Lower leg skin (tissue), 4 donors: ENCODE data around the gene PALM. TPM values are rescaled to one million over a fixed set of nuclear protein-coding genes. Genes with fewer than 3 reads are reported as not detected.

ENCODE experiments used
- DNase-seq, 2 donors: peaks; one replicate each; pipeline ENCODE4 v3.0.0-alpha.2; 2019; ENCODE audit warnings: low spot score in 2 of 2
- H3K4me3 ChIP-seq: fragments of 200-600 bp; sonication (generic); 2 replicates; pipeline ENCODE4 v1.5.1; 2017; ENCODE audit warnings: mild to moderate bottlenecking, low read depth; ENCODE audit not compliant: poor library complexity, severe bottlenecking
- POLR2A ChIP-seq, 2 donors: fragments of 450-650 bp; IDR thresholded peaks; one replicate each; pipeline ENCODE4 v1.6.1; 2016 to 2017; ENCODE audit warnings: antibody characterized with exemption in 2 of 2, mild to moderate bottlenecking in 1 of 2, moderate library complexity in 1 of 2
- WGBS, 2 donors: methylation state at CpG; one replicate each; pipeline ENCODE4 v1.1.5; 2018; 5-methylcytosine and 5-hydroxymethylcytosine counted together
- intact Hi-C: fragments of 100-400 bp; cut with DNase I; formaldehyde crosslinking; loops from one replicate; pipeline ENCODE4 v1.15.0; 2023; ENCODE audit warnings: low total_unique reads
- total RNA-seq, 4 donors: library from RNA; depleted of rRNA; stranded (reverse); fragments of >200 nt; gene quantifications; one replicate each; pipeline ENCODE4 v1.1.0, GENCODE V29; 2016
- TF ChIP-seq, protein P1 (sequence below), 3 donors: fragments of 450-650 bp; IDR thresholded peaks; one replicate each; pipeline ENCODE4 v1.5.1; 2016; ENCODE audit warnings: antibody characterized with exemption in 3 of 3, mild to moderate bottlenecking in 3 of 3, moderate library complexity in 2 of 3

PALM gene
- total RNA-seq, 4 donors from 2014 or later: 25.1 to 92.3 (median 41.9) TPM

- TF ChIP-seq, protein P1, sequence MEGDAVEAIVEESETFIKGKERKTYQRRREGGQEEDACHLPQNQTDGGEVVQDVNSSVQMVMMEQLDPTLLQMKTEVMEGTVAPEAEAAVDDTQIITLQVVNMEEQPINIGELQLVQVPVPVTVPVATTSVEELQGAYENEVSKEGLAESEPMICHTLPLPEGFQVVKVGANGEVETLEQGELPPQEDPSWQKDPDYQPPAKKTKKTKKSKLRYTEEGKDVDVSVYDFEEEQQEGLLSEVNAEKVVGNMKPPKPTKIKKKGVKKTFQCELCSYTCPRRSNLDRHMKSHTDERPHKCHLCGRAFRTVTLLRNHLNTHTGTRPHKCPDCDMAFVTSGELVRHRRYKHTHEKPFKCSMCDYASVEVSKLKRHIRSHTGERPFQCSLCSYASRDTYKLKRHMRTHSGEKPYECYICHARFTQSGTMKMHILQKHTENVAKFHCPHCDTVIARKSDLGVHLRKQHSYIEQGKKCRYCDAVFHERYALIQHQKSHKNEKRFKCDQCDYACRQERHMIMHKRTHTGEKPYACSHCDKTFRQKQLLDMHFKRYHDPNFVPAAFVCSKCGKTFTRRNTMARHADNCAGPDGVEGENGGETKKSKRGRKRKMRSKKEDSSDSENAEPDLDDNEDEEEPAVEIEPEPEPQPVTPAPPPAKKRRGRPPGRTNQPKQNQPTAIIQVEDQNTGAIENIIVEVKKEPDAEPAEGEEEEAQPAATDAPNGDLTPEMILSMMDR (IDR thresholded peaks at IDR 0.05): no peak
- TF ChIP-seq POLR2A (IDR thresholded peaks at IDR 0.05): no peak
- DNase-seq: no peak
- H3K4me3 ChIP-seq: no peak overlapping the region
- intact Hi-C loops: no loop called here
These were observed 47.5 kb downstream of the PALM start for GRCh38 chr19:756236-756635.

- intact Hi-C loops: no loop called here
- DNase-seq: no peak
- H3K4me3 ChIP-seq: no peak overlapping the region
- TF ChIP-seq, protein P1 (IDR thresholded peaks at IDR 0.05): no peak
- TF ChIP-seq POLR2A (IDR thresholded peaks at IDR 0.05): no peak
- 84 to 94% methylated on average over 24 to 32 of the region's 36 CpGs for WGBS, 2 donors
These were observed 48.3 kb downstream of the PALM start for GRCh38 chr19:756821-757688.

- no peak for DNase-seq
- TF ChIP-seq POLR2A (IDR thresholded peaks at IDR 0.05): no peak
- TF ChIP-seq, protein P1 (IDR thresholded peaks at IDR 0.05): no peak
- no peak overlapping the region for H3K4me3 ChIP-seq
- intact Hi-C loops: no loop called here
- WGBS, 2 donors: 93 to 97% methylated on average over 32 to 37 of the region's 50 CpGs
These were observed 49.3 kb downstream of the PALM start for GRCh38 chr19:757811-758668.

GRCh38 chr19:763181-763580 lies 54.4 kb downstream of the PALM start:
- intact Hi-C loops: loop anchor here (10.0 kb wide), 2 partner anchors 82 to 212 kb away; partner anchors contain the start of gene PRTN3
- WGBS, 2 donors: 94 to 96% methylated on average over 10 of the region's 10 CpGs
- H3K4me3 ChIP-seq: no peak overlapping the region
- TF ChIP-seq, protein P1 (IDR thresholded peaks at IDR 0.05): no peak
- no peak for TF ChIP-seq POLR2A (IDR thresholded peaks at IDR 0.05)
- DNase-seq: no peak

DNA sequence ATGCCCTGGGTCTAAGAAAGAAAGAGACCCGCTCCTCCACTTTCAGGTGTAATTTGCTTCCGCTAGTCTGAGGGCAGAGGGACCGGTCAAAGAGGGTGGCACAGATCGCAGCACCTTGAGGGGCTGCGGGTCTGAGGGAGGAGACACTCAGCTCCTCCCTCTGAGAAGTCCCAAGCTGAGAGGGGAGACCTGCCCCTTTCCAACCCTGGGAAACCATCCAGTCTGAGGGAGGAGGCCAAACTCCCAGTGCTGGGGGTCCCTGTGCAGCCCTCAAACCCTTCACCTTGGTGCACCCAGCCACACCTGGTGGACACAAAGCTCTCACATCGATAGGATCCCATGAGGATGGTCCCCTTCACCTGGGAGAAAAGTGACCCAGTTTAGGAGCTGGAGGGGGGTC lies 55.1 kb downstream of the PALM start:
- DNase-seq: no peak
- H3K4me3 ChIP-seq: no peak overlapping the region
- intact Hi-C loops: loop anchor here (10.0 kb wide), 2 partner anchors 81 to 211 kb away; partner anchors contain the start of gene PRTN3
- WGBS, 2 donors: 88 to 94% methylated on average over 6 of the region's 6 CpGs
- TF ChIP-seq, protein P1 (IDR thresholded peaks at IDR 0.05): no peak
- no peak for TF ChIP-seq POLR2A (IDR thresholded peaks at IDR 0.05)
